ENCODE measurements around the gene FJX1.

FJX1 gene, protein sequence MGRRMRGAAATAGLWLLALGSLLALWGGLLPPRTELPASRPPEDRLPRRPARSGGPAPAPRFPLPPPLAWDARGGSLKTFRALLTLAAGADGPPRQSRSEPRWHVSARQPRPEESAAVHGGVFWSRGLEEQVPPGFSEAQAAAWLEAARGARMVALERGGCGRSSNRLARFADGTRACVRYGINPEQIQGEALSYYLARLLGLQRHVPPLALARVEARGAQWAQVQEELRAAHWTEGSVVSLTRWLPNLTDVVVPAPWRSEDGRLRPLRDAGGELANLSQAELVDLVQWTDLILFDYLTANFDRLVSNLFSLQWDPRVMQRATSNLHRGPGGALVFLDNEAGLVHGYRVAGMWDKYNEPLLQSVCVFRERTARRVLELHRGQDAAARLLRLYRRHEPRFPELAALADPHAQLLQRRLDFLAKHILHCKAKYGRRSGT

DNA sequence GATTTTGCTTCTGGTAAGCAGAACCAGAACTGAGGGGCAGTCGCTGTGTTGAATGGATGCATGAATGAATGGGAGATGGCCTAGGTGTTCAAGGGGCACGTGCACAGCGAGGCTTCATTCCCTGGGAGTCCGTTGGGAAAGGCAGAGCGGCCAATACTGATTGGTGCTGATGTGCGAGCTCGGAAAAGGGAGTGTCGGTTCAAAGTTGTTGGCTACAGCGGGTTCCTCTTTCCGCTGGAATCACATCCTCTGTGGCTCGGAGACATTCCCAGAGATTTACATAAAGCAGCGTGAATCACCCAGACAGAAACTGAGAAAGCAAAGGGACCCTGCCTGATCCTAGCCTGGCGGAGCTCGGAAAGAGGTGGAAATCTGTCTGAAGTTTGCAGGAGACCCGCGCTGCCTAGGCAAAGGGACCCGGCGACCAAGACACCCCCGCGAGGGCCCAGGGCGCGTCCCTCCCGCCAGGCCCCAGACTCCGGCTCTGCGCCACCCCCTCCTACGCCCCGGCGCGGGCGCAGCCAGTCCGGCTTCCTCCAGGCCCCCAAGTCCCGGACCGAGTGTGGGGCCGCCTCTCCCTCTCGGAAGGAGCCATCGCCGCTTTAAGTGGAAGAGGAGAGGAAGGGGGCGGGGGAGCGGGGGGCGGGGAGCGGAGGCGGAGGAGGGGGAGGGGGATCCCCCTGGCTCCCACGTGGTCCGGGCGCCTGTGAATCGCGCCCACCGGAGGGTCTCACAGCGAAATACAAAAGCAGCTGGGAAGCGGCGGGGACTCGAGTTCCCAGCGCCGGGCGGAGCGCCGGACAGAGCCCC is at the start of gene FJX1:
Gene FJX1, plus strand, starts transcription at position 774 of the 810 bp plus-strand sequence. CDS start 177 bp downstream, outside the sequence.
- peak; percentile 87 for DNase-seq

- DNase-seq, result no peak
Measured at GRCh38 chr11:35571696-35572095, 46.6 kb upstream of the FJX1 start.

DNA sequence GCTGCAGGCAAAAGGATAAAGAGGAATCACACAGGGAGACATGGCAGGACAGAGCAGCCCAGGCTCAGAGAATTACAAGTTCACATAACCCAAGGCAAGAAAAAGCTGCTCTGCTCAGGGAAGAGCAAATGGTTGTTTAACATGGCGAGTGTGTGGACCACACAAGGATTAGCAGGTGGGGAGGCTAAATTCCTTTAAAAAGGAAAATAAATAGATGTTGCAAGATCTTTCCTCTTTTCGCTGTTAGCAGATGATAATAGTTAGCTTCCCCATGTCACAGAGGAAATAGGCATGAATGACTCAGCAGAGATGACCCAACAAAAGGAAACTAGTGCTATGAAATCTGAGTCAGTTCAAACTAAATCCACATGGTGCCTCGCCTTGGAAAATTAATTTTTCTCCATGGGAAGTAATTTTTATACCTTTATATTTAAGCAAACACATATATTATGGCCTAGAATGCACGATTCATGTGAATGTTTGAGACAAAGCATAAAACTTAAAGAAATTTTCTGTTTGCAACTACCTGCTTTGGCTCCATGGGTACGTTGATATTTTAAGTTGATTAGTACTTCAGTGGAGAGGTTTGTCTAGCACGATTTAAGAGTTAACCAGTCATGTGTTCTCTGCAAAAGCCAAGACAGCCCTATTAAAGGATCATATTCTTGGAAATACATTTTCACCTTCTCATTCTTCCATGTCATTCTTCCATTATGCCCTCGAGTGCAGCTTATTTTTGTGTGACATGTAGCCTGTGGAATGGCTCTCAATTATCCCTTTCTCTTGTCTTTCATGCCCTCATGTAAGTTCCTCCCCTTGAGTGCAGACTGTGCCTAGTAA is 38.5 kb upstream of the FJX1 start:
- peak; percentile 24 for DNase-seq

GRCh38 chr11:35580397-35580781 is 37.9 kb upstream of the FJX1 start:
- no peak for DNase-seq

GRCh38 chr11:35582033-35582432 is 36.2 kb upstream of the FJX1 start:
- DNase-seq, result no peak

GRCh38 chr11:35583126-35583525 is 35.1 kb upstream of the FJX1 start:
- DNase-seq, result no peak

- no peak for DNase-seq
Measured at GRCh38 chr11:35583843-35584242, 34.4 kb upstream of the FJX1 start.

DNA sequence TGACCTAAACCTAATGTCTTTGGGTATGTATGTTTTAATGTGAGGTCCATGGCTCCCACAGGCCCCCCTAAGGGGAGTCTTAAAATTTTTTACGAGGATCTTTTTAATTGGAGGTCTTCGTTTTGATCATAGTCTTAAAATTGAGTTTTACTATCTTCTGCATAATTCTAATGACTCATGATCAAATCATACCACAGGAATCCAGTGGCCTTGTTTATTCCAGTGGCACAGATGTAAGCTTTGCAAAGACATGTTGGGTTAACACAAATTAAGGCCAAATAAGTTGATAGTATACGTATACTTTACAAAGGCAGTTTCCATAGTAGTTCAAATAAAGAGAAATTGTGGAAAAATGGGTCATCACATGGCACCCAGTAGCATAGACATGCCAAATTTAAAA is 33.9 kb upstream of the FJX1 start:
- no peak for DNase-seq

- DNase-seq, result no peak
Measured at GRCh38 chr11:35585416-35585815, 32.8 kb upstream of the FJX1 start.

- no peak for DNase-seq
Measured at GRCh38 chr11:35586222-35586621, 32.0 kb upstream of the FJX1 start.

DNA sequence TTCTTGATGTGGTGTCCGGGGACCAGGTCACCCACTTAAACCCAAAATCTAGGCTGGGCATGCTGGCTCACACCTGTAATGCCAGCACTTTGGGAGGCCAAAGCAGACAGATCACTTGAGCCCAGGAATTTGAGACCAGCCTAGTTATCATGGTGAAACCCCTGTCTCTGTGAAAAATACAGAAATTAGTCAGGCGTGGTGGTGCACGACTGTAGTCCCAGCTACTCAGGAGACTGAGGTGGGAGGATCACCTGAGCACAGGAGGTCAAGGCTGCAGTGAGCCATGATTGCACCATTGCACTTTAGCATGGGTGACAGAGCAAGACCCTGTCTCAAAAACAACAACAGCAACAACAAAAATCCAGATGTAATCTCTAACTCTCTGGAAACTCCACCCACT is 30.3 kb upstream of the FJX1 start:
- DNase-seq, result no peak

- DNase-seq, result no peak
Measured at GRCh38 chr11:35588627-35589026, 29.6 kb upstream of the FJX1 start.

GRCh38 chr11:35589281-35589680 is 29.0 kb upstream of the FJX1 start:
- DNase-seq, result no peak

- no peak for DNase-seq
Measured at GRCh38 chr11:35590412-35590811, 27.8 kb upstream of the FJX1 start.

- DNase-seq, result no peak
Measured at GRCh38 chr11:35593143-35593542, 25.1 kb upstream of the FJX1 start.

DNA sequence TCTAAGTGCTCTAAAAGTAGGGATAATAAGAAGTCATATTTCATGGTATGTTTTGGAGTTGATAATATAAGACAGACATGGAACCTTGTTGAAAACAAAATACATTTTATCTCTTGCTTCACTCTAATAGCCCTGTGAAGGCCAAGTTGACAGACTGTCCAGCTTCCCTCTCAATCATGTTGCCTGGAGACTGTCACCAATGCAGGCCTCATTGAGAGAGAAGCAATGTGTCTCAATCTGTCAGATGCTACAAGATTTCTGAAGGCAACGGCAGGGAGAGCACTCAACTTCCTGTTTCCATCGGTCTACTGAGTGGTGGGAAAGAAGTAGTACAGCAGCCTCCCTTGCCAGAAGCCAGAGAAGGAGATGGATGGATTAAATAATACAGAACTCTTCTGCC is 23.6 kb upstream of the FJX1 start:
- DNase-seq, result no peak

GRCh38 chr11:35598254-35599125 is 19.8 kb upstream of the FJX1 start:
- no peak for DNase-seq

DNA sequence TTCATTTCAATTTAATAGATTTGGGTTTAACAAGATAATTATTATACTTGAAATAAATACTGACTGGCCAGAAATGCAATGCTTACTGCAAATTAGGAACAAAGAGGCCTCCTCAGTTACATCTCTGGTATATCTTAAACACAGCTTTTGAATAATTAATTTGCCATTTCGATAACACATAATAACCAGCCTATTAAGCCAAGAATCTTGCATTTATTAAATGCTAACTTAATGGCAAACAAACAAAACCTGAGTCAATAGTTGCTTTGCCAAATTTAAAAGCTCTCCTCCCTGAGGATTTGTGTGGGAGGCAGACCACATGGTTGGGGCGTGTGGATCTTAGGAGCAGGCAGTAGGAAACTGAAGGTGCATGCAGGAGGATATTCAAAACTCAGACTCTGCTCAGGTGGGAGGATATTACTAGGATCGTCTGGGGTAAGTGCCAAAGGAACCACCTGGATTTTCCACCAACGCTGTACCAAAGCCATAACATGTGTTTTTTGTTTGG is 17.9 kb upstream of the FJX1 start:
- no peak for DNase-seq

- DNase-seq, result no peak
Measured at GRCh38 chr11:35602160-35602793, 16.0 kb upstream of the FJX1 start.

- DNase-seq, result no peak
Measured at GRCh38 chr11:35602979-35603378, 15.3 kb upstream of the FJX1 start.

DNA sequence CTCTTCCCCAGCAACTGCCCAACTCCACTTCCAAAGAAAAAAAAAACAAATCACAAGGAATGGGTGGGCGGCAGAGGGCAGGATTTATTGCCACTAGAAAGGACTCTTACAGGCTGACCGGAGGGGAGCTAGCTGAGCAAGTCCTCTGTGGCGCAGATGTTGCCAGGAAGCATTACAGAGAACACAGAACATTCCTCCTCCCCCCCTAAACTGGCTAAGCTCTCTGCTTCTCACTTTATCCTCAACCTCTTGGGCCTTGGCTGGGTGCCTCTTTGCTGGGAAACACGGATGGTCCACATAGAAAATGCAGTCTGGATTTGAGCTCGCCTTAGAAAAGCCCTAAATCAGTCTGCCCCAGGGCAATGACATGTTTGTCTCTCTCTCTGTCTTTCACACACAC is 12.6 kb upstream of the FJX1 start:
- DNase-seq, result no peak

Measured in 8988T (cell line).